CD4-positive, alpha-beta T cell treated with Interleukin-4 for 4 hours (primary cell): ENCODE measurements around the gene F7.
"Not testable (repeated sequence)": the region's sequence is repeated elsewhere in the genome, so short reads cannot be mapped to it uniquely, and the experiment has no call there.

ENCODE experiments used
- DNase-seq: peaks from one replicate; pipeline ENCODE4 v3.0.0-alpha.2; 2020

Gene F7

GRCh38 chr13:113105921-113106452, 396 bp downstream of the F7 start:
- no peak for DNase-seq

GRCh38 chr13:113106711-113107351, 1.2 kb downstream of the F7 start:
- DNase-seq, result no peak

DNA sequence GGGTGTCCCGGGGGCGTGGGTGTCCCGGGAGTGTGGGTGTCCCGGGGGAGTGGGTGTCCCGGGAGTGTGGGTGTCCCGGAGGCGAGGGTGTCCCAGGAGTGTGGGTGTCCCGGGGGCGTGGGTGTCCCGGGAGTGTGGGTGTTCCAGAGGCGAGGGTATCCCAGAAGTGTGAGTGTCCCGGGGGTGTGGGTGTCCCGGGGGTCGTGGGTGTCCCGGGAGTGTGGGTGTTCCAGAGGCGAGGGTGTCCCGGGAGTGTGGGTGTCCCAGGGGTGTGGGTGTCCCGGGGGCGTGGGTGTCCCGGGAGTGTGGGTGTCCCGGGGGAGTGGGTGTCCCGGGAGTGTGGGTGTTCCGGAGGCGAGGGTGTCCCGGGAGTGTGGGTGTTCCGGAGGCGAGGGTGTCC, 2.9 kb downstream of the F7 start:
- not testable (repeated sequence) for DNase-seq

DNA sequence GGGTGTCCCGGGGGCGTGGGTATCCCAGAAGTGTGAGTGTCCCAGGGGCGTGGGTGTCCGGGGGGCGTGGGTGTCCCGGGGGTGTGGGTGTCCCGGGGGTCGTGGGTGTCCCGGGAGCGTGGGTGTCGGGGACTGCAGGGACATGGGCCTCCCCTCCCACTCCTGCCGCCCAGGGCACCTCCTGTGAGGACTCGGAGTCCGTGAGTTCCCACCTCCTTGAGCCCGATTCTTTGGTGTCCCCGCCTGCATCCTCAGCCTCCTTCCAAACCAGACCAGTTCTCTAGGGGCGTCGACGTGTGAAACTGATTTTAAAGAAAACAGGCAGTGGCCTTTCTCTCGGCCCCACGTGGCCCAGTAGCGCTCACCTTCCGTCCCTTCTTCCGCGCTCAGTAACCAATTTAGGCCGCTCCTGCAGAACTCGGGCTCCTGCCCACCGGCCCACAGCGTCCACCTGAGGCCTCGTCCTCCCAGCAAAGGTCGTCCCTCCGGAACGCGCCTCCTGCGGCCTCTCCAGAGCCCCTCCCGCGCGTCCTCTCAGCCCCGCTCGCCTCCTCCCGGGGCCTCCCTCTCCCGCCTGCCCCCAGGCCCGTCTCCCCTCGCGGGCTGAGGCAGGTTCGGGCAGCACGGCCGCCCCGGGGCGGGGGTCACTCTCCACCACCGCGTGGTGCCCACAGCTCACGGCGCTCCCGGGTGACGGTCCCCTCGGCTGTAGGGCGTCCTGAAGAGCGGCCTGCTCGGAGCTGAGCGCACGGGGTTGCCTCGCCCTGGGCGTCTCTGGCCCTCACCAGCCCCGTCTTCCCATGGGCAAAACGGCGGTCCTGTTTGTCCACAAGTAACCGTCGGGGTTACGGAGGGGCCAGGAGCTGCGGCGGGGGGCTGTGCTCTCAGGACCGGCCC, 3.8 kb downstream of the F7 start:
- DNase-seq, result no peak

GRCh38 chr13:113110048-113110851, 4.7 kb downstream of the F7 start:
- DNase-seq, result no peak

DNA sequence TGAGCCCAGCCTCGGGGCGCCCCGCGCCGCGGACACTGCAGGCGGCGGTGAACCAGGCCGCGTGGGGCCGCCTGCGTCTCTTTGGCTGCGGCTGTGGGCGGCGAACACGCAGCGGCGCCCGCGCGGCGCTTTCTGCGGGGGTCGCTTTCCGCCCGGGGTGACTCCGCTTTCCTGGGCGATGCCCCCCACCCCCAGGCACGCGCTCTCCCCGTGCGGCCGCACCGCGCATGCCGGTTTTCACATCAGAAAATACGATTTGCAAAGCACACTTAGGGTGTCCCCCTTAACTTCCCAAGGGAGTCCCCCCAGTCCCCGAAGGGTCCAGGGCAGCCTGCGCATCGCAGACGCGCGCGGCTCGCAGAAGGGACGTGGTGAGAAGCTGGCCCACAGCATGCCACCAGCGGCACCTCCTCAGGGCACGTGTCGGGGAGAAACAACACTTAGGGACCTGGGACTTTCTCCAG, 5.3 kb downstream of the F7 start:
- DNase-seq, result no peak

DNA sequence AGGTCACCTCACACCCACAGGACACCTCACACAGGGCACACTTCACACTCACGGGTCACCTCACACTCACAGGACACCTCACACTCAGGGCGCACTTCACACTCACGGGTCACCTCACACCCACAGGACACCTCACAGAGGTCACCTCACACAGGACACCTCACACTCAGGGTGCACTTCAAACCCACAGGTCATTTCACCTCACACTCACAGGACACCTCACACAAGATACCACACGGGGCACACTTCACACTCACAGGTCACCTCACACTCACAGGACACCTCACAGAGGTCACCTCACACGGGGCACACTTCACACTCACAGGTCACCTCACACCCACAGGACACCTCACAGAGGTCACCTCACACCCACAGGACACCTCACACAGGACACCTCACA, 6.2 kb downstream of the F7 start:
- DNase-seq, result peak; percentile 12

GRCh38 chr13:113112475-113112874, 6.9 kb downstream of the F7 start:
- DNase-seq, result not testable (repeated sequence)

- no peak for DNase-seq
Observed at GRCh38 chr13:113112893-113113845, 7.6 kb downstream of the F7 start.

DNA sequence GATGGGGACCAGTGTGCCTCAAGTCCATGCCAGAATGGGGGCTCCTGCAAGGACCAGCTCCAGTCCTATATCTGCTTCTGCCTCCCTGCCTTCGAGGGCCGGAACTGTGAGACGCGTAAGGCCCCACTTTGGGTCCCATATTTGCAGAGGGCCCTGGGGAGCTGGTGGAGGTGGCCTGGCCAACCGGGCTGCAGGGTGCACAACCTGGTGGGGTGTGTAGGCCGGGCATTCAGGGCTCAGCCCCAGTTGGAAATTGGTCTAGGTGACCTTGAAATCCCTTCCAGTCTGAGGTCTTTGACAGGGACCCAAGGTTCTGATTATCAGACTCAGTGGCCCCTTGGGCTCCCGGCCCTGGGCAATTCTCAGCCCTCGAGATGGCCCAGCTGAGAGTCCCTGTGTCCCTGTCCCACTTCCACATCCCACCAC, 8.3 kb downstream of the F7 start:
- DNase-seq, result no peak

DNA sequence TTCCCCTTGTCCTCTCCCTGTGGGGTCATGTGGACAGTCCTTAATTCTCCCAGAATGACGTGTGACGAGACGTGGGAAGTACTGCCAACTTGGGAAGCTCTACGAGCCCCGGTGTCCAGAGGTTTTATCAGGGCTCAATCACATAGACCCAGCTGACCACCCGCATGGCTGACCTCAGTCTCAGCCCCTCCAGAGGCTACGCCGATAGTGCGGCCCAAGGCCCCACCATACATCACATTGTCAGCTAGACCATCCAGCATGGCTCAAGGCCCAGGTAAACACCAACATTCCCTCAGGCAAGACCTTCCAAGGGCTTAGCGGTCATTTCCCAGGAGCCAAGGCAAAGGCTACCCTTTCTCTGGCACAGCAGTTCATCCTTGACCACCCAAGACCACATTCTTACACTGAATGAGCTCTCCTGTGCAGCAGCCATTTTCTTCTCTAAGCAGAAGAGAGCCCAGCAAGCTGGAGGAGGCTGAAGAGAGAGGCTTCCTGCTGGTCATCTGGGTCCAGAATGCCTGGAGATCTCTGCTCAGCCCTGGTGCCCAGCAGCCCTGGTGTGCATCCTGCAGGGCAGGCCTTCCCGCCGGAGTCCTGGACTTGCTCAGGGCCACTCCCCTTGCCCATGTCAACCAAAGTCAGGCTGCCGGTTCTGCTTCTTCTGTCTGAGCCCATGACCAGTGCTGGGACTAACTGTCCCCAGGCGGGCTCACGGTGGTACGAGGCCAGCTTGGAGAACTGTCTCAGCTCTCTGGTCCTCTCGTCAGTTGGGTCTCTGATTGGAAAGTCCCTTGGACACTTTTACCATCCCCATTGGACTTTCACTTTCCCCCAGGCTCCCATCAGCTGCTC, 9.1 kb downstream of the F7 start:
- no peak for DNase-seq

DNA sequence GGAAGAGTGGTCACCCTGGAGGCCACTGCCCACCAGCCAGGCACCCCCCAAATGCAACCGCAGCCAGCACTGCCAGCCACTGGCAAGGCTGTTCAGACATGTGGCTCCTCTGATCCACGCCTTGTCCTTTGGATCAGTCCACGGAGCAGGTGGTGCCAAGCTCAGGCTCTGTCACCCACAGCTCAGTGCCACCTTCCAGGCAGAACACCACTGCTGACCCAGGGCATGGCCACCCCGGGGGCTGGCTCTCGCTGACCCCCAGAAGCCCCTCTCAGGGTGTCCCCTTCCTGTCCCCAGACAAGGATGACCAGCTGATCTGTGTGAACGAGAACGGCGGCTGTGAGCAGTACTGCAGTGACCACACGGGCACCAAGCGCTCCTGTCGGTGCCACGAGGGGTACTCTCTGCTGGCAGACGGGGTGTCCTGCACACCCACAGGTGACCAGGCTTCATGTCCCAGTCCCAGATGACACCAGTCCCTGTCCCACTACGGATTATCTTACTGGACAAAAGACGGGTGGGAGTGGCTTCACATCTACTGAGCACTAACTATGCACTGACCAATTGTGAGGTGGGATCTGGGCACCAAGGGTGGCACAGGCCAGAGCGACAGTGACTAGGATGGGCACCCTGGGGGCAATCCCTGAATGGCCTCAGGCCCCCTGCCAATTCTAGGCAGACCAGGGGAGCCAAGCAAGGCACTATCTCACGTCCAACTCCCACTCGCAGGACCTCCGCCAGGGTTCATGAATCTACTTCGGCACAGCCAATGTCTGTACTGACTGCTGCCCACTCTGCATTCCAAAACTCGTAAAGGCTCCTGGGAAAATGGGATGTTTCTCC, 10.0 kb downstream of the F7 start:
- DNase-seq, result no peak

- DNase-seq, result no peak
Observed at GRCh38 chr13:113116206-113116800, 10.7 kb downstream of the F7 start.

GRCh38 chr13:113116871-113117271, 11.3 kb downstream of the F7 start:
- no peak for DNase-seq

DNA sequence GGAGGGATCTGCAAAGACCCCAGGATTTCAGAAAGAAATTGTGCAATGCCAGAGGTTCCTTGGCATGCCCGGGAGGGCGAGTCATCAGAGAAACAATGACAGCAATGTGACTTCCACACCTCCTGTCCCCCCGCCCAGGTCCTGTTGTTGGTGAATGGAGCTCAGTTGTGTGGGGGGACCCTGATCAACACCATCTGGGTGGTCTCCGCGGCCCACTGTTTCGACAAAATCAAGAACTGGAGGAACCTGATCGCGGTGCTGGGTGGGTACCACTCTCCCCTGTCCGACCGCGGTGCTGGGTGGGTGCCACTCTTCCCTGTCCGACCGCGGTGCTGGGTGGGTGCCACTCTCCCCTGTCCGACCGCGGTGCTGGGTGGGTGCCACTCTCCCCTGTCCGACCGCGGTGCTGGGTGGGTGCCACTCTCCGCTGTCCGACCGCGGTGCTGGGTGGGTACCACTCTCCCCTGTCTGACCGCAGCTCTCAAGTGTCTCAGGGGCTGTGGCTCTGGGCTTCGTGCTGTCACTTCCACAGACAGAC, 11.8 kb downstream of the F7 start:
- no peak for DNase-seq

DNA sequence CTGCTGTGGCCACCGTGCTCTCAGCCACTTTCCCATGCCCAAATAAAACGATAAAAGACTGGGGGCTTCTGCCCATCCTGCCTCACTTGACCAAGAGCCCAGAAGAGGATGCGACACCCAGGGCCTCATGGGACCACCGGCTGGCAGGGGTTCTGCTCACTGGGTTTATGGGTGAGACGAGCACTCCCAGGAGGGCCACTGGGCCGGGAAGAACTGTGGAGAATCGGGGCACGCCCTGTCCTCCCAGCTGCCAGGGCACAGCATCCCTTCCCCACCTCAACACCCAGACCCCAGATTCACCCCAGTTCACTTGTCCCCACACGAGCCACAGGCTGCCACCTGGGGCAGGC, 12.3 kb downstream of the F7 start:
- DNase-seq, result no peak

DNA sequence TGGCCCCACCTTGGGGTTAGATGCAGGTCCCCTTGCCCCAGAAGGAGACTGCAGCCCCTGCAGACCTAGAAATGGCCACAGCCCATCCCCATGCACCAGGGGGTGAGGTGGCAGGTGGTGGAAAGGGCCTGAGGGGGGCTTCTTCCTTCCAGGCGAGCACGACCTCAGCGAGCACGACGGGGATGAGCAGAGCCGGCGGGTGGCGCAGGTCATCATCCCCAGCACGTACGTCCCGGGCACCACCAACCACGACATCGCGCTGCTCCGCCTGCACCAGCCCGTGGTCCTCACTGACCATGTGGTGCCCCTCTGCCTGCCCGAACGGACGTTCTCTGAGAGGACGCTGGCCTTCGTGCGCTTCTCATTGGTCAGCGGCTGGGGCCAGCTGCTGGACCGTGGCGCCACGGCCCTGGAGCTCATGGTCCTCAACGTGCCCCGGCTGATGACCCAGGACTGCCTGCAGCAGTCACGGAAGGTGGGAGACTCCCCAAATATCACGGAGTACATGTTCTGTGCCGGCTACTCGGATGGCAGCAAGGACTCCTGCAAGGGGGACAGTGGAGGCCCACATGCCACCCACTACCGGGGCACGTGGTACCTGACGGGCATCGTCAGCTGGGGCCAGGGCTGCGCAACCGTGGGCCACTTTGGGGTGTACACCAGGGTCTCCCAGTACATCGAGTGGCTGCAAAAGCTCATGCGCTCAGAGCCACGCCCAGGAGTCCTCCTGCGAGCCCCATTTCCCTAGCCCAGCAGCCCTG, 12.8 kb downstream of the F7 start:
- no peak for DNase-seq

GRCh38 chr13:113119166-113119821, 13.7 kb downstream of the F7 start:
- DNase-seq, result no peak
